ENCODE measurements around the gene ENPEP. TPM values are rescaled to one million over a fixed set of nuclear protein-coding genes. Genes with fewer than 3 reads are reported as not detected.

Gene ENPEP
- total and polyA plus RNA-seq, 4 donors: 4.5 to 41.5 (median 25.5) TPM

DNA sequence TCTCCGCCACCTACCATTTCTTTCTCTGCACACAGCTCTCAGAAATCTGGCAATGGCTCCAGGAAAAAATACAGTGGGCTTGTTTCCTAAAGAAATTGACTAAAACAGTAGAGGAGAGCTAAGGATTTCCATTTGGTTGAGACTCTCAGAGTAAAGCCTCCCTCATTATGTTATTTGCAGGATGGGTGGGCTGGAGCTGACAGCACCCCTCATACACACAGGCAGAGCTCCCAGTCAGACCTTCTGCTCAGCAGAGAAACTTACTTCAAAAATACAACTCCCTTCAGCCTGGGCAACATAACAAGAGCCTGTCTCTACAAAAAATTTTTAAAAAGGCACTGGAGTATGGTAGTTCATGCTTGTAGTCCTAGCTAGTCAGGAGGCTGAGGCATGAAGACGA, 44.9 kb downstream of the ENPEP start:
- DNase-seq (ENCODE audit: low spot score): no peak
- no peak overlapping the region for H3K27ac ChIP-seq (ENCODE audit: low read depth in 1 of 2, low read length in 2 of 2)
- H3K9me3 ChIP-seq (ENCODE audit: control insufficient read depth in 4 of 4, low read length in 3 of 4): no peaks in the 10 kb centered on the region
- peaks cover 0 to 2% (median 0%) of the 10 kb centered on the region in 4 donors for H3K4me1 ChIP-seq (ENCODE audit: control insufficient read depth in 4 of 4, insufficient read depth in 4 of 4, low read length in 3 of 4)
- H3K36me3 ChIP-seq (ENCODE audit: control insufficient read depth in 4 of 4, insufficient read depth in 3 of 4, low read depth in 1 of 4, low read length in 3 of 4): peaks cover 2 to 22% (median 18%) of the 10 kb centered on the region in 4 donors
- H3K4me3 ChIP-seq (ENCODE audit: low read depth in 1 of 3, low read length in 3 of 3): no peak overlapping the region
- H3K27me3 ChIP-seq (ENCODE audit: control insufficient read depth in 4 of 4, insufficient read depth in 4 of 4, low read length in 3 of 4): no peaks in the 10 kb centered on the region
- no peak for TF ChIP-seq FOXA2 (IDR thresholded peaks at IDR 0.05)
- no peak for TF ChIP-seq FOXA1 (IDR thresholded peaks at IDR 0.05)
- TF ChIP-seq NR2F2 (IDR thresholded peaks at IDR 0.05): no peak
- TF ChIP-seq TAF1 (conservative IDR thresholded peaks at IDR 0.05): no peak
- TF ChIP-seq RXRA (IDR thresholded peaks at IDR 0.05): no peak
- TF ChIP-seq GABPA (IDR thresholded peaks at IDR 0.05 in 1 of 2, conservative IDR thresholded peaks at IDR 0.05 in 1 of 2): no peak
- TF ChIP-seq, protein P1, sequence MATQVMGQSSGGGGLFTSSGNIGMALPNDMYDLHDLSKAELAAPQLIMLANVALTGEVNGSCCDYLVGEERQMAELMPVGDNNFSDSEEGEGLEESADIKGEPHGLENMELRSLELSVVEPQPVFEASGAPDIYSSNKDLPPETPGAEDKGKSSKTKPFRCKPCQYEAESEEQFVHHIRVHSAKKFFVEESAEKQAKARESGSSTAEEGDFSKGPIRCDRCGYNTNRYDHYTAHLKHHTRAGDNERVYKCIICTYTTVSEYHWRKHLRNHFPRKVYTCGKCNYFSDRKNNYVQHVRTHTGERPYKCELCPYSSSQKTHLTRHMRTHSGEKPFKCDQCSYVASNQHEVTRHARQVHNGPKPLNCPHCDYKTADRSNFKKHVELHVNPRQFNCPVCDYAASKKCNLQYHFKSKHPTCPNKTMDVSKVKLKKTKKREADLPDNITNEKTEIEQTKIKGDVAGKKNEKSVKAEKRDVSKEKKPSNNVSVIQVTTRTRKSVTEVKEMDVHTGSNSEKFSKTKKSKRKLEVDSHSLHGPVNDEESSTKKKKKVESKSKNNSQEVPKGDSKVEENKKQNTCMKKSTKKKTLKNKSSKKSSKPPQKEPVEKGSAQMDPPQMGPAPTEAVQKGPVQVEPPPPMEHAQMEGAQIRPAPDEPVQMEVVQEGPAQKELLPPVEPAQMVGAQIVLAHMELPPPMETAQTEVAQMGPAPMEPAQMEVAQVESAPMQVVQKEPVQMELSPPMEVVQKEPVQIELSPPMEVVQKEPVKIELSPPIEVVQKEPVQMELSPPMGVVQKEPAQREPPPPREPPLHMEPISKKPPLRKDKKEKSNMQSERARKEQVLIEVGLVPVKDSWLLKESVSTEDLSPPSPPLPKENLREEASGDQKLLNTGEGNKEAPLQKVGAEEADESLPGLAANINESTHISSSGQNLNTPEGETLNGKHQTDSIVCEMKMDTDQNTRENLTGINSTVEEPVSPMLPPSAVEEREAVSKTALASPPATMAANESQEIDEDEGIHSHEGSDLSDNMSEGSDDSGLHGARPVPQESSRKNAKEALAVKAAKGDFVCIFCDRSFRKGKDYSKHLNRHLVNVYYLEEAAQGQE (IDR thresholded peaks at IDR 0.05): no peak
- TF ChIP-seq EGR1 (IDR thresholded peaks at IDR 0.05; ENCODE audit: low read depth in 2 of 2): no peak
- no peak for TF ChIP-seq RAD21 (IDR thresholded peaks at IDR 0.05)
- 95% methylated on average over 2 of the region's 2 CpGs for WGBS
- H3K9ac ChIP-seq (ENCODE audit: low read depth in 1 of 2, low read length in 2 of 2): no peak overlapping the region

DNA sequence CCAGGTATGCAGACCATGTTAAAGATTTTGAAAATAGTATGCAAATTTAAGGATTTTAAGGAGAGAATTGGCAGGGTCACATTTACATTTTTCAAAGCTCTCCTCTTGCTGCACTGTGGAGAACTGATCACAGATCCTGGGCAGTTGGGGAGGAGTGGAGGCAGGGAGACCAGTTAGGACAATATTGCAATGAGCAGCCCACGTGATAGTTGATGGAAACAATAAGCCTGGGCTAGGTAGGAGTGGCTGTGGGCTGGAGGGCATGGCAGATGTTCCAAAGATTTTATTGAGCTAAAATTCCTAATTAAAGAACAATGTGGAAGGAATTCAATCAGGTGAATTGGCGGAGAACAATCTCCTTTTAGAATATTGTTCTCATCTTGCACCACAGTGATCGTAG, 50.6 kb downstream of the ENPEP start:
- TF ChIP-seq EGR1 (IDR thresholded peaks at IDR 0.05; ENCODE audit: low read depth in 2 of 2) (no peak), RAD21 (IDR thresholded peaks at IDR 0.05) (no peak), SP1 (IDR thresholded peaks at IDR 0.05) (no peak), YY1 (IDR thresholded peaks at IDR 0.05) (no peak), TAF1 (conservative IDR thresholded peaks at IDR 0.05) (no peak), FOXA1 (IDR thresholded peaks at IDR 0.05) (no peak), FOXA2 (IDR thresholded peaks at IDR 0.05) (no peak), RXRA (IDR thresholded peaks at IDR 0.05) (no peak), GABPA (IDR thresholded peaks at IDR 0.05 in 1 of 2, conservative IDR thresholded peaks at IDR 0.05 in 1 of 2) (no peak), HNF4G (IDR thresholded peaks at IDR 0.05) (no peak), HNF4A (conservative IDR thresholded peaks at IDR 0.05) (no peak), JUND (IDR thresholded peaks at IDR 0.05) (no peak), NR2F2 (IDR thresholded peaks at IDR 0.05) (no peak)
- TF ChIP-seq, protein P2, sequence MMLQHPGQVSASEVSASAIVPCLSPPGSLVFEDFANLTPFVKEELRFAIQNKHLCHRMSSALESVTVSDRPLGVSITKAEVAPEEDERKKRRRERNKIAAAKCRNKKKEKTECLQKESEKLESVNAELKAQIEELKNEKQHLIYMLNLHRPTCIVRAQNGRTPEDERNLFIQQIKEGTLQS (IDR thresholded peaks at IDR 0.05): no peak
- TF ChIP-seq, protein P3, sequence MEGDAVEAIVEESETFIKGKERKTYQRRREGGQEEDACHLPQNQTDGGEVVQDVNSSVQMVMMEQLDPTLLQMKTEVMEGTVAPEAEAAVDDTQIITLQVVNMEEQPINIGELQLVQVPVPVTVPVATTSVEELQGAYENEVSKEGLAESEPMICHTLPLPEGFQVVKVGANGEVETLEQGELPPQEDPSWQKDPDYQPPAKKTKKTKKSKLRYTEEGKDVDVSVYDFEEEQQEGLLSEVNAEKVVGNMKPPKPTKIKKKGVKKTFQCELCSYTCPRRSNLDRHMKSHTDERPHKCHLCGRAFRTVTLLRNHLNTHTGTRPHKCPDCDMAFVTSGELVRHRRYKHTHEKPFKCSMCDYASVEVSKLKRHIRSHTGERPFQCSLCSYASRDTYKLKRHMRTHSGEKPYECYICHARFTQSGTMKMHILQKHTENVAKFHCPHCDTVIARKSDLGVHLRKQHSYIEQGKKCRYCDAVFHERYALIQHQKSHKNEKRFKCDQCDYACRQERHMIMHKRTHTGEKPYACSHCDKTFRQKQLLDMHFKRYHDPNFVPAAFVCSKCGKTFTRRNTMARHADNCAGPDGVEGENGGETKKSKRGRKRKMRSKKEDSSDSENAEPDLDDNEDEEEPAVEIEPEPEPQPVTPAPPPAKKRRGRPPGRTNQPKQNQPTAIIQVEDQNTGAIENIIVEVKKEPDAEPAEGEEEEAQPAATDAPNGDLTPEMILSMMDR (IDR thresholded peaks at IDR 0.05; ENCODE audit: low read depth, low read length, missing input control): no peak
- TF ChIP-seq, protein P1 (IDR thresholded peaks at IDR 0.05): no peak
- TF ChIP-seq, protein P4, sequence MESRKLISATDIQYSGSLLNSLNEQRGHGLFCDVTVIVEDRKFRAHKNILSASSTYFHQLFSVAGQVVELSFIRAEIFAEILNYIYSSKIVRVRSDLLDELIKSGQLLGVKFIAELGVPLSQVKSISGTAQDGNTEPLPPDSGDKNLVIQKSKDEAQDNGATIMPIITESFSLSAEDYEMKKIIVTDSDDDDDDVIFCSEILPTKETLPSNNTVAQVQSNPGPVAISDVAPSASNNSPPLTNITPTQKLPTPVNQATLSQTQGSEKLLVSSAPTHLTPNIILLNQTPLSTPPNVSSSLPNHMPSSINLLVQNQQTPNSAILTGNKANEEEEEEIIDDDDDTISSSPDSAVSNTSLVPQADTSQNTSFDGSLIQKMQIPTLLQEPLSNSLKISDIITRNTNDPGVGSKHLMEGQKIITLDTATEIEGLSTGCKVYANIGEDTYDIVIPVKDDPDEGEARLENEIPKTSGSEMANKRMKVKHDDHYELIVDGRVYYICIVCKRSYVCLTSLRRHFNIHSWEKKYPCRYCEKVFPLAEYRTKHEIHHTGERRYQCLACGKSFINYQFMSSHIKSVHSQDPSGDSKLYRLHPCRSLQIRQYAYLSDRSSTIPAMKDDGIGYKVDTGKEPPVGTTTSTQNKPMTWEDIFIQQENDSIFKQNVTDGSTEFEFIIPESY (IDR thresholded peaks at IDR 0.05): no peak
- TF ChIP-seq, protein P5, sequence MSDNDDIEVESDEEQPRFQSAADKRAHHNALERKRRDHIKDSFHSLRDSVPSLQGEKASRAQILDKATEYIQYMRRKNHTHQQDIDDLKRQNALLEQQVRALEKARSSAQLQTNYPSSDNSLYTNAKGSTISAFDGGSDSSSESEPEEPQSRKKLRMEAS (IDR thresholded peaks at IDR 0.05): no peak
- no peak overlapping the region for H3K4me3 ChIP-seq (ENCODE audit: low read depth in 1 of 3, low read length in 3 of 3)
- DNase-seq (ENCODE audit: low spot score): no peak
- H3K27ac ChIP-seq (ENCODE audit: low read depth in 1 of 2, low read length in 2 of 2): no peak overlapping the region
- no peak overlapping the region for H3K9ac ChIP-seq (ENCODE audit: low read depth in 1 of 2, low read length in 2 of 2)
- no peaks in the 10 kb centered on the region for H3K27me3 ChIP-seq (ENCODE audit: control insufficient read depth in 4 of 4, insufficient read depth in 4 of 4, low read length in 3 of 4)
- H3K9me3 ChIP-seq (ENCODE audit: control insufficient read depth in 4 of 4, low read length in 3 of 4): no peaks in the 10 kb centered on the region
- 92% methylated on average over 3 of the region's 3 CpGs for WGBS
- H3K4me1 ChIP-seq (ENCODE audit: control insufficient read depth in 4 of 4, insufficient read depth in 4 of 4, low read length in 3 of 4): peaks cover 0 to 3% (median 0%) of the 10 kb centered on the region in 4 donors
- H3K36me3 ChIP-seq (ENCODE audit: control insufficient read depth in 4 of 4, insufficient read depth in 3 of 4, low read depth in 1 of 4, low read length in 3 of 4): peaks cover 2 to 13% (median 9%) of the 10 kb centered on the region in 4 donors
